Measurements from ENCODE around the gene PRKCA. TPM values are rescaled to one million over a fixed set of nuclear protein-coding genes. Genes with fewer than 3 reads are reported as not detected.
"Not testable (repeated sequence)": the region's sequence is repeated elsewhere in the genome, so short reads cannot be mapped to it uniquely, and the experiment has no call there.

PRKCA gene
- total RNA-seq, 2 donors from 2014 or later: 104 to 119 TPM

DNA sequence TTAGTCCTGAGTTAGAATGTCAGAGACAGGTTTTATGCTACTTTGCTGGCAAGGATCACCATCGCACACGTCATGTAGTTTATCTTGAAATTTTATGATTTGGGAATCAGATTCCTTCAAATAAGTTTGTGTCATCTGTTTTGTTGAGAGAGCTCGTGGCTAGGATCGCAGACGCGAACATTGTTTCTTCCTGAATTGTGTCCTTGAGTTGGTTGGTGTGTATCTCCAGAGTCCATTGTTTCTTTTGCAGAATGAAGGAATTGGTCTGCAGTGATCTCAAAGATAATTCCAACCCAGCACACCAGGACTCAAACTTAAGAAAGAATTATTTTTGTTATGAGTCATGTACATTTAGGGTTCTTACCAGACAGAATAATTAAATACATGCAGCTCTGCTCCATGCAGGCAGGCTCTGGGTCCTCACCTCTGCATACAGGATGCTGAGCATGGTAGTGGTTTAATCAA is 51.6 kb downstream of the PRKCA start:
- Mint-ChIP-seq H3K36me3 (peaks cover 0 to 39% of the 10 kb centered on the region in 2 donors), H3K27ac (no peak overlapping the region), H3K9me3 (no peaks in the 10 kb centered on the region)
- ATAC-seq (no peak), DNase-seq (ENCODE audit: low spot score in 2 of 2) (no peak)

GRCh38 chr17:66354472-66354871 is 52.1 kb downstream of the PRKCA start:
- peaks cover 0 to 39% of the 10 kb centered on the region in 2 donors for H3K36me3 Mint-ChIP-seq

DNA sequence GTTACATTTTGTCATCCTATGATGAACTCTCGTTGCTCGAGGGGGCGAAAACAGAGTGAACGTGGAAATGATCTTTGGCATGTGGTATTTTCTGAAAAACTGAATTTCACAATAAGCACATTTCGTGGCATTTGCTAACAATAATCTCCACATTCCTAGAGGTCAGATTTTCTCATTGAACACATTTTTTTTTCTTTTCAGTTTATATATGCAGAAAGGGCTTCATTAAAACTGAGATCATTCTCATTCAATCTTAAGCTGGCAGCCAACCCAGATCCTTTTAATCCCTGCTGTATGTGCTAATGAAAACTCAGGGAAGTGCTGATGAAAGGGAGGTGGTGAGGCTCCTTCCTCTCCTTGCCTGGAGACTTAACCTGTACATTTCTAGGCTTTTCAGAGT is 52.6 kb downstream of the PRKCA start:
- no peak for ATAC-seq
- Mint-ChIP-seq H3K9me3 (no peaks in the 10 kb centered on the region), H3K36me3 (peaks cover 0 to 34% of the 10 kb centered on the region in 2 donors), H3K27ac (no peak overlapping the region)
- no peak for DNase-seq (ENCODE audit: low spot score in 2 of 2)

More at GRCh38 chr17:66354472-66354871, 52.1 kb downstream of the PRKCA start:
- DNase-seq (ENCODE audit: low spot score in 2 of 2): no peak
- no peak for ATAC-seq
- H3K27ac Mint-ChIP-seq: no peak overlapping the region
- no peaks in the 10 kb centered on the region for H3K9me3 Mint-ChIP-seq

- H3K27ac Mint-ChIP-seq: no peak overlapping the region
- H3K9me3 Mint-ChIP-seq: no peaks in the 10 kb centered on the region
- no peak for DNase-seq (ENCODE audit: low spot score in 2 of 2)
- peaks cover 0 to 35% of the 10 kb centered on the region in 2 donors for H3K36me3 Mint-ChIP-seq
- ATAC-seq: no peak
Measured at GRCh38 chr17:66355510-66355909, 53.1 kb downstream of the PRKCA start.

DNA sequence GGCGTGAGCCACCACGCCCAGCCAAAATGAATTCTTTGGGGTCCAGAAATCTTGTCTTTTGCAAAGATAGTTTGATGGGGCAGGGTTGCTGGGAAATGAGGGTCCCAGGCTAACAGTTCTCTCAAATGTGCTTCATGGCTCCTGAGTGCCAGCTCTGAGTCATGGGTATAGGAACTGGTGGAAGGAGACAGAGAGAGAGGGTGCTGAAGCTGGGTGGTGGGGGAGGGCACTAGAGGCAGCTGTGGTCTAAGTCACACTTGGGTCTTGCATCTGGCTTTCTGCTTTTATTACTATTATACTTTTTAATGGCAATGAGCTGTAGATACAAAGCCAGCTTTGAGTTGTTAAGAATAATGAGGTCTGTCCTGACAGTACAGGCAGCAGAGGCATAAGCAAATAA is 54.6 kb downstream of the PRKCA start:
- no peak for DNase-seq (ENCODE audit: low spot score in 2 of 2)
- Mint-ChIP-seq H3K9me3 (no peaks in the 10 kb centered on the region), H3K36me3 (peaks cover 0 to 27% of the 10 kb centered on the region in 2 donors), H3K27ac (no peak overlapping the region)
- ATAC-seq: peak; percentile 35 to 41

DNA sequence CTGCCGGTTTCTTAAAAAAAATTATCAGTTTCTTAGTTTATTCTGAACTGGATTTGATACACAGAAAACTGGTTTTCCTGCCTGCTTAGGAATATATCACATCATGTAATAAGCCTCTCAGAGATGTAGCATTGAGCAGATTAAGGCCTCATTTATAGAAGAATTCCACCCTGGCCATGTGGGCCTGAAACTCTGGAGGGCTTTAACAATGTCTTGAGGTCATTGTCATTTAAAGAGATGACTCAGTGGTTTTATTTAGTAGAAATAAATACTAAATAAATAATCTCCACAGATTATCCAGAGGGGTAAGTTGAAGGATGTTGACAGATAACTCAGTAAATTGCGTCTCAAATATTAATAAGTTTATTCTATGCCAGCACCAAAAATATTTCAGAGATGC is 56.9 kb downstream of the PRKCA start:
- ATAC-seq (no peak), DNase-seq (ENCODE audit: low spot score in 2 of 2) (no peak)
- Mint-ChIP-seq H3K27ac (no peak overlapping the region), H3K9me3 (no peaks in the 10 kb centered on the region), H3K36me3 (peaks cover 0 to 20% of the 10 kb centered on the region in 2 donors)

- peak in 1 of 2 donors; percentile 73 for ATAC-seq
- H3K36me3 Mint-ChIP-seq; DNase-seq (ENCODE audit: low spot score in 2 of 2); H3K9me3 Mint-ChIP-seq: not testable (repeated sequence)
- H3K27ac Mint-ChIP-seq: peak overlapping the region in 1 of 2 donors; percentile 63
Measured at GRCh38 chr17:66360961-66361565, 58.6 kb downstream of the PRKCA start.

GRCh38 chr17:66364508-66364907 is 62.1 kb downstream of the PRKCA start:
- ATAC-seq (peak; percentile 48 to 64), DNase-seq (ENCODE audit: low spot score in 2 of 2) (no peak)
- no peaks in the 10 kb centered on the region for H3K9me3 Mint-ChIP-seq
- H3K36me3 Mint-ChIP-seq: peaks cover 0 to 9% of the 10 kb centered on the region in 2 donors
- H3K27ac Mint-ChIP-seq: peak overlapping the region in 1 of 2 donors; percentile 80

DNA sequence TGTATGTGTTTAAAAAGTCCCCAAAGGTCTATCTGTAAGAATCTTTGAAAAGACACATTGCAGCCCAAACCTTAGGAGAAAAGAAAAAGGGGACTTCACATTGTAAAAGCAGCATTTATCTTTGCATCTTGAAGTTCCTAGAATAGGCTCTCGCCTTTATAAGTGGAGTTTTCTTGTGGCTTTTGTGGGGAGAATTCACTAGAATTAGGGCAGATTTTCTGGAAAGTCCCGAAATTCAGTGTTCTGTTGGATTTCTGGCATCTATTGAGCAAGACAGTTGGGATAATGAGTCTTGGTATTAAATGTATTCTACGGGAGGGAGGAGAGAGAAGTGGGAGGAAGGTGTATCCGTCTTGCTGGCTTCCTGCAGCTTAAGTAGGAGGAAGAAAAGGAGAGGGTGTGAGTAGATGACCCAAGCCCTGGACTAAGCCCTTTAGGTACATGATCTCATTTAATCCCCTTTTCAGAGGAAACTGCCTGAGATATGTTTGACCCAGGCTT is 62.6 kb downstream of the PRKCA start:
- ATAC-seq: peak; percentile 32 to 39
- Mint-ChIP-seq H3K36me3 (peaks cover 0 to 9% of the 10 kb centered on the region in 2 donors), H3K27ac (peak overlapping the region in 1 of 2 donors; percentile 80)

DNA sequence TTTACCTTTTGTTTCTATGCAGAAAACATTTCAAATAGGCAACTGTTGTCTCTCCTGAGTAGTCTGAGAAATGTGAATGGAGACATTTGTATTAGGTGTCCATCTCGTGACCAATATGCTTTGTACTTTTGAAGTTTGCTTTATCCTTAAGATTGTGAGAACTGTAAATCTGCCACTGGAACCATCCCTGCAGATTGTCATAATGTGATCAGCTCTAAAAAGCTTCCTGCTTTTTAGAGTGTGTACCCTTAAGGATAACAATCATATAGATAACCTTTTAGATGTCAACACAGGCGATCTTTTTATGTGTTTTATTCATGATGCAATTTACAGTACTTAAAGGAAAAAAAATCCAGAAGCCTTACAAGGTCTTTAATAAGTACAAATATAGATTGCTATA is 63.5 kb downstream of the PRKCA start:
- no peaks in the 10 kb centered on the region for H3K9me3 Mint-ChIP-seq
- peaks cover 0 to 2% of the 10 kb centered on the region in 2 donors for H3K36me3 Mint-ChIP-seq
- no peak overlapping the region for H3K27ac Mint-ChIP-seq
- DNase-seq (ENCODE audit: low spot score in 2 of 2) (no peak), ATAC-seq (no peak)

More for the DNA sequence above, 62.6 kb downstream of the PRKCA start:
- no peak for DNase-seq (ENCODE audit: low spot score in 2 of 2)
- H3K9me3 Mint-ChIP-seq: no peaks in the 10 kb centered on the region

- H3K27ac Mint-ChIP-seq: peak overlapping the region in 1 of 2 donors; percentile 66
- peaks cover 0 to 11% of the 10 kb centered on the region in 2 donors for H3K36me3 Mint-ChIP-seq
- ATAC-seq (no peak), DNase-seq (ENCODE audit: low spot score in 2 of 2) (no peak)
- no peaks in the 10 kb centered on the region for H3K9me3 Mint-ChIP-seq
Measured at GRCh38 chr17:66367107-66367506, 64.7 kb downstream of the PRKCA start.

GRCh38 chr17:66369830-66370229 is 67.4 kb downstream of the PRKCA start:
- H3K9me3 Mint-ChIP-seq: no peaks in the 10 kb centered on the region
- DNase-seq (ENCODE audit: low spot score in 2 of 2) (no peak), ATAC-seq (no peak)
- H3K36me3 Mint-ChIP-seq: peaks cover 0 to 11% of the 10 kb centered on the region in 2 donors
- H3K27ac Mint-ChIP-seq: no peak overlapping the region

GRCh38 chr17:66371561-66371960 is 69.1 kb downstream of the PRKCA start:
- ATAC-seq (no peak), DNase-seq (ENCODE audit: low spot score in 2 of 2) (no peak)
- Mint-ChIP-seq H3K9me3 (no peaks in the 10 kb centered on the region), H3K27ac (peak overlapping the region; percentile 65 to 86), H3K36me3 (peaks cover 0 to 11% of the 10 kb centered on the region in 2 donors)

DNA sequence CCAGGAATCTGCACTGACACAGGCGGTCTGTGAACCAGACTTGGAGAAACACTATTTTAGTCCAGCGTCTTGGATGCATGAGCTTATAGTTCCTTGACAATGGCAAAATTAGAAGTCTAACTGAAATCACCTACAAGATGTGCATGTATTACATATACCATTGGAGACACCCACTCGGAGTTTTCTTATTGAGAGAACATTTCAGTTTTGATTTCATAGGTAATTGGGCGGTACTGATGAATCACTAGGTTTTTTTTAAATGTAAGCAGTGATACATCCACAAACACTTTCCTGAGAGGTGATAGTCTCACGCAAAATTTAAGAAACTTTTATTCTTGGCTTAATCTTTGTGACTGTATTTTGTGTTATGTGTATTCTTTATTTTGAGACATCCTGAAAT is 69.8 kb downstream of the PRKCA start:
- Mint-ChIP-seq H3K9me3 (no peaks in the 10 kb centered on the region), H3K36me3 (peaks cover 0 to 11% of the 10 kb centered on the region in 2 donors), H3K27ac (peak overlapping the region; percentile 65 to 84)
- DNase-seq (ENCODE audit: low spot score in 2 of 2) (no peak), ATAC-seq (peak; percentile 67 to 79)

- Mint-ChIP-seq H3K36me3 (peaks cover 0 to 11% of the 10 kb centered on the region in 2 donors), H3K9me3 (no peaks in the 10 kb centered on the region), H3K27ac (peak overlapping the region; percentile 48 to 94)
- ATAC-seq: no peak
- no peak for DNase-seq (ENCODE audit: low spot score in 2 of 2)
Measured at GRCh38 chr17:66373079-66373478, 70.7 kb downstream of the PRKCA start.

GRCh38 chr17:66373944-66374817 is 71.8 kb downstream of the PRKCA start:
- ATAC-seq (peak; percentile 57 to 65), DNase-seq (ENCODE audit: low spot score in 2 of 2) (peak in 1 of 2 donors; percentile 21)
- H3K27ac Mint-ChIP-seq: peak overlapping the region; percentile 48 to 90
- H3K9me3 Mint-ChIP-seq: no peaks in the 10 kb centered on the region
- peaks cover 0 to 11% of the 10 kb centered on the region in 2 donors for H3K36me3 Mint-ChIP-seq

- no peak for ATAC-seq
- Mint-ChIP-seq H3K36me3 (peaks cover 0 to 11% of the 10 kb centered on the region in 2 donors), H3K27ac (peak overlapping the region; percentile 48 to 90), H3K9me3 (no peaks in the 10 kb centered on the region)
- DNase-seq (ENCODE audit: low spot score in 2 of 2): no peak
Measured at GRCh38 chr17:66375121-66375520, 72.7 kb downstream of the PRKCA start.
